IPS-15b (cell line): ENCODE measurements around the gene SMARCB1.

Experiments used
- H3K27me3 ChIP-seq: one replicate; pipeline ENCODE4 v1.6.1; 2013; ENCODE audit warnings: low read length; ENCODE audit not compliant: control insufficient read depth, insufficient read depth
- H3K36me3 ChIP-seq: one replicate; pipeline ENCODE4 v1.6.1; 2013; ENCODE audit warnings: low read length; ENCODE audit not compliant: control insufficient read depth, insufficient read depth
- H3K4me1 ChIP-seq: one replicate; pipeline ENCODE4 v1.6.1; 2013; ENCODE audit warnings: mild to moderate bottlenecking, low read length; ENCODE audit not compliant: control insufficient read depth, insufficient read depth
- H3K4me3 ChIP-seq: one replicate; pipeline ENCODE4 v1.5.1; 2013; ENCODE audit warnings: low read depth, low read length
- H3K9ac ChIP-seq: one replicate; pipeline ENCODE4 v1.6.1; 2013; ENCODE audit warnings: low read depth, mild to moderate bottlenecking, low read length
- H3K9me3 ChIP-seq: one replicate; pipeline ENCODE4 v1.6.1; 2013; ENCODE audit warnings: mild to moderate bottlenecking, low read length; ENCODE audit not compliant: control insufficient read depth, insufficient read depth

The SMARCB1 gene

DNA sequence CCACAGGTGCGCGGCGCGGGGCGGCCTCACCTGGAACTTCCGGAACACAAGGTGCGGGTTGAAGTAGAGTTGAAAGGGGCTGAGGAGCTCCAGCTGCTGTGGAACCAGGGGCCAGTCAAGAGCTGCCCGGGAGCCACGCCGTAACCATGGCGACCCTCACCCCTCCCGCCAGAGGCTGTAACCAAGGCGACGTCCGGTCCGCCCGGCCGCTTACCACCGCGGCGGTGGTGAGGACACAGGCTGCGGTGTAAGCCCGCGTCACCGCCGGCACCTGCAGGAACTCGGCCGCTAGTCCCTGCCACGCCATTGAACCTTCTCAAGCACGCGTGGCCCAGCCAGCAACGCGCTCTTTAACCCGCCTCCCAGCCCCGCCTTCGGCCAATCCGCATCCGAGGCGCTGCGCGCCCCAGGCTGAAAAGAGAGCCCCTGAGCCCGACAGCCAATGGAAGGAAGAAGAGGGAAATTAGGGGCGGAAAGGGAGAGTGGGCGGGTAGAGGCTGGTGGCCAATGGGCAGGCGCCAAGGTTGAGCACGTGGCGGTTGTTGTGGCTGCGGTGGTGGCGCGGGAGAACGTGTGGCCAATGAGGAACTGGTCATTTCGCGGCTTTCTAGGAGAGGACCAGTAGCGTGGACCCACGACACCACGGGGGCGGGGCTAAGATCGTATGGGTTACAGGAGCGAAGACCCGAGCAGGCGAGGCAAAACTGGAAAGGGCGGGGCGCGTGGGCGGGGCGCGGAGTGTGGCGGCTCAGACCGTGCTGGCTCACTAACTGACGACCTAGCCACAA, 52.1 kb downstream of the SMARCB1 start, which contains the start of gene DERL3:
Gene DERL3, minus strand, starts transcription at position 326 of the 788 bp plus-strand sequence. Its CDS starts 19 bp downstream, at position 307.
- H3K27me3 ChIP-seq: peaks cover 12% of the 10 kb centered on the region
- H3K9ac ChIP-seq: peak within 1 kb of the TSS; percentile 24
- peak within 1 kb of the TSS; percentile 85 for H3K4me3 ChIP-seq
- no peaks in the 10 kb centered on the region for H3K9me3 ChIP-seq
- no peaks in the 10 kb centered on the region for H3K4me1 ChIP-seq
- H3K36me3 ChIP-seq: peaks cover 18% of the 10 kb centered on the region

DNA sequence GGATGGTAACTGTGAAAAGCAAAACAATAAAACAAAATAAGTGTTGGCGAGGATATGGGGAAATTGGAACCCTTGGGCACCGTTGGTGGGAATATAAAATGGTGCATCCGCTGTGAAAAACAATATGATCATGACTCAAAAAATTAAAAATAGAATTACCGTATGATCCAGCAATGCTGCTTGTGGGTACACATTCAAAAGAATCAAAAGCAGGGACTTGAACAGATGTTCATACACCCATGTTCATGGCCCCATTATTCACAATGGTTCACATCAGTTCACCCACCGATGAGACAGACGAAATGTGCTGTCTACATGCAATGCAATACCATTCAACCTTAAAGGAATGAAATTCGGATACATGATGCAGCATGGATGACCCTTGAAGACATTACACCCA, 53.3 kb downstream of the SMARCB1 start:
- Histone ChIP-seq H3K4me3 (no peak overlapping the region), H3K9ac (no peak overlapping the region), H3K9me3 (no peaks in the 10 kb centered on the region), H3K36me3 (peaks cover 9% of the 10 kb centered on the region), H3K27me3 (peaks cover 12% of the 10 kb centered on the region), H3K4me1 (no peaks in the 10 kb centered on the region)

DNA sequence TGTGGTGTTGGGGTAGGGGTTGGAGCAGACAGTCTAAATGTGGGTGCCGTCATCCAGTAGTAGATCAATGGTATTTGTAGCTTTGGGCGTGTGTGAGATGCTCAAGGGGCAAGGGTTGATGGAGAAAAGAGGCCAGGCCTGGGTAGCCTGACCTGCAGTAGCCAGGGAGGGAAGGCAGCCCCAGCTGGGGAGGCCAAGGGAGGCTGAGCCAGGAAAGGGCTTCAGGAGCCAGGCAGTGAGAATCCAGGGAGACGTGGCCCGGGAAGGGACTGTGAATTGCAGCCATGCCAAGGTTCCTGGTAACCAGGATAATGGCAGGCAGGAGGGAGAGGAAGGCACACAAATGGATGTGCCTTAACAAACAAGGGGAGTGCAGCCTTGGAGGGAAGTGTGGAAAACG, 54.5 kb downstream of the SMARCB1 start:
- peaks cover 12% of the 10 kb centered on the region for H3K27me3 ChIP-seq
- no peak overlapping the region for H3K9ac ChIP-seq
- H3K9me3 ChIP-seq: no peaks in the 10 kb centered on the region
- no peaks in the 10 kb centered on the region for H3K36me3 ChIP-seq
- H3K4me3 ChIP-seq: no peak overlapping the region
- peaks cover 3% of the 10 kb centered on the region for H3K4me1 ChIP-seq

DNA sequence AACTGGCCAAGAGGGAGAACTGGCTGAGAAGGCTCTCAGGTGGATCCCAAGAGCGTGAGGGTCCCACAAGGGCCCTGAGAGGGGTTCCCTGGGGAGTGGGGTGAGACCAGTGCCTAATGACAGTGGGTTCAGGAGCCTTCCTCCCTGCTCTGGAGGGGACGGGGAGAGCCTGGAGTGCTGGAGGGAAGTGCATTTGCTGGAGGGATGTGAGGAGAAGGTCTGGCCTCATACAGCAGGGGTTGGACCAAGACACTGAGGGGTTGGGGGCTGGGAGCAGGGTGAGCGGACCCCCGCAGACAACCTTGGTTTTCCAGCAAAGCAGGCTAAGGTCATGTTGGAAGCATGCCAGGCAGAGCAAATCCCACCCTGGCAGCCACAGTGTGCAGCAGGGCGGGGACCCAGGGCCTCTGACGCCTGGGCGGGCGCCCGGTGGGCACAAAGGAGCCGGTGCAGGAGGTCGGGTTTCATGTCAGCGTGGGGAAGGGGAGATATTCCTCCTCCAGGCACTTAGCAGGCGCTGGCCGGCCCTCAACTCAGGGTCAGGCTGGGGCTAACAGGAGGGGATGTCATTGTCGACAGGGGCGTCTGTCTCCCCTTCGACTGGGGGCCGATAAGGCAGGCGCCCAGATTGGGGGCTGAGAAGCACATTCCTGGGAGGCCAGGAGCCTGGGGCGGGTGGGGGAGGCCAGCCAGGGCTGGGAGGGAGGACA, 55.1 kb downstream of the SMARCB1 start:
- Histone ChIP-seq H3K9me3 (no peaks in the 10 kb centered on the region), H3K27me3 (peaks cover 12% of the 10 kb centered on the region), H3K4me3 (no peak overlapping the region), H3K36me3 (no peaks in the 10 kb centered on the region), H3K4me1 (peaks cover 3% of the 10 kb centered on the region), H3K9ac (no peak overlapping the region)

DNA sequence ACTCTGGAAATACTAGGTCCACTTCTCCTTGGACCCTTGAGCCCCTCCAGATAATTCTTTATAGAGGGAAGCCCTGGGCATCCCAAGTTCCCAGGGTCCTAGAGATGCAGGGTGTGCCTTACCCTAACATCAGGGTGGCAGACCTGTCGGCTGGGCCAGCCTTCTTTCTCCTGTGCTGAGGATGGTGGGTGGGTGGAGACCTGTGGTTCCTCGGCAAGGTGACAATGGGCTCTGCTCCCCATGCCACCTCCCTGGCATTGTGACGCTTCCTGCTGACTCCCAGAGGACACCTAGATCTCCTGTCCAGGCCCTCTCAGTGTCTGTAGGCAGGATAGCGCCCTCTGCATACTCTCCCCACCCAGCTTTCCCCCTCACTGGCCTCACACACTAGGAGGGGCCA, 55.8 kb downstream of the SMARCB1 start:
- Histone ChIP-seq H3K4me3 (no peak overlapping the region), H3K9ac (no peak overlapping the region), H3K36me3 (no peaks in the 10 kb centered on the region), H3K27me3 (peaks cover 12% of the 10 kb centered on the region), H3K9me3 (no peaks in the 10 kb centered on the region), H3K4me1 (peaks cover 3% of the 10 kb centered on the region)

DNA sequence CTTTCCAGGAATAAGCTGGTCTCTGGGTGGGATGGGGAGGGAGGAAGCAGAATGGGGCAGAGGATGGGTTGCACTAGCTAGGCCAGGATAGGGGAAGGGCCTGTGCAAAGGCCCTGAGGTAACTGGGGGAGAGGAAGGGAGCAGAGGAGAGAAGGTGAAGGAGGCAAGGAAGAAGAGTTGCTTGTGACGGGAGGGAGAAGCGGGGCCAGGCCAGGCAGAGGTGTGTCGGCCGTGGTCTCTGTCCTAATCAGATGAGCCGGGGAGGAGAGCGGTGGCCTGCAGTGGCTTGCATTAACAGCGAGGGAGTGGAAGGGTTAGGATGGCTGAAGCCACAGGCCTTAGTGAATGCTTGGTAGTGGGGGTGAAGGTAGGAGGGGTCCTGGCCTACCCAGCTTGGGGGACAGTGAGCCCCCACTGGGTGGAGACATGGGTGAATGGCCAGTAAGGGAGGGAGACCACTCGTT, 58.0 kb downstream of the SMARCB1 start:
- H3K9me3 ChIP-seq: no peaks in the 10 kb centered on the region
- no peaks in the 10 kb centered on the region for H3K36me3 ChIP-seq
- H3K9ac ChIP-seq: no peak overlapping the region
- peaks cover 15% of the 10 kb centered on the region for H3K27me3 ChIP-seq
- H3K4me1 ChIP-seq: peaks cover 6% of the 10 kb centered on the region
- no peak overlapping the region for H3K4me3 ChIP-seq

DNA sequence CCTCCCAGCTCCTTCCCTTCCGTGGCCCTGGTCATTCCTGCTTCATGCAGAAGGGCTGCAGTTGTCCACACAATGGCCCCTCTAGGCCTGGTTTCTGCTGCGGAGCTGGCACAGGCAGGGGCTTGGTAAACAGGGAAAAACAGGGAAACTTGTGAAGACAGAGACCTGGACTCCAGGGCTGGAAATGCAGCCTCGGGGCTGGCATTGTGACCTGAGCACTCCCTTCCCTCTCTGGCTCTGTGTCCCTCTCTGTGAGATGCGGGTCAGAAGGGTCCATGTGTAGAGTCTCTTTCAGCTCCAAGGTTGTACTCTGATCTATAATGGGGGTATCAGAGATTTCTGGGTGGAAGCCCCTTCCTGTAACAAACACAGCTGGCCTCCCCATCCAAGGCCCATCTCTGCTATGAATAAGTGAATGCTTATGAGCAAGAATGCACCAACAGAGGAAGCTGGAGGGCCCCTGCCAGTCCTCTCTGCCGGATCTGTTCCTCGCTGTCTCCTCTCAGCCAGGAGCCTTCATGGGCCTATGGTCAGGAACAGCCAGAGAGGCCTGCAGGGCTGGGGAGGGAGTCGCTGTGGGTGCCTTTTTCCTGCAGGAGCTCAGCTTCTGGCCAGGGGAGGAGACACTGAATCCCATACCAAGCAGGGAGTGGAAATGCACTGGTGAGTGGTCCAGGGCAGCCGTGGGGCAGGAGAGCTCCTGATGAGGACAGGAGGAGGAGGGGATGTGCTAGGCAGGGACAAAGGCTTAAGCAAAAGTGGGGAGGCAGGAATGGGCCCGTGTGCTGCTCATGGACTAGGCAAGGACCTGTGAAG, 58.7 kb downstream of the SMARCB1 start:
- Histone ChIP-seq H3K9ac (no peak overlapping the region), H3K4me1 (peaks cover 6% of the 10 kb centered on the region), H3K27me3 (peaks cover 13% of the 10 kb centered on the region), H3K4me3 (no peak overlapping the region), H3K9me3 (no peaks in the 10 kb centered on the region), H3K36me3 (no peaks in the 10 kb centered on the region)

DNA sequence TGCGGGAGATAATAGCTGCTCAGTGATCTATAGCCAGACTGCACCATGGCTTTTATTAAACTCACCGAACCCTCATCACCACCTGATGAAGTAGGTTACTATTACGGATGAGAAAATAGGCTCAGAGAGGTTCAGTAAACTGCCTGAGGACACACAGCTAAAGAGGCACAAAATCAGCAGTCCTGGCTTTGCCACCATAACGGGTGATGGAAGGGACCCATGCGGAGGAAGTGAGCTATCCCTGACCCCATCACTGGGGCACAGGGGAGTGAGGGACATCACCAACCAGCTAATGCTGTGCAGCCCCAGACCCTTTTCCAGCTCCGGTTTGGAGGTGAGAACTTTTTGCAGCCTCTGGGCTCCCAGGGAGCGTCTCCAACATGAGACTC, 59.3 kb downstream of the SMARCB1 start:
- H3K4me1 ChIP-seq: peaks cover 6% of the 10 kb centered on the region
- no peaks in the 10 kb centered on the region for H3K9me3 ChIP-seq
- H3K36me3 ChIP-seq: no peaks in the 10 kb centered on the region
- H3K4me3 ChIP-seq: no peak overlapping the region
- peaks cover 12% of the 10 kb centered on the region for H3K27me3 ChIP-seq
- H3K9ac ChIP-seq: no peak overlapping the region

DNA sequence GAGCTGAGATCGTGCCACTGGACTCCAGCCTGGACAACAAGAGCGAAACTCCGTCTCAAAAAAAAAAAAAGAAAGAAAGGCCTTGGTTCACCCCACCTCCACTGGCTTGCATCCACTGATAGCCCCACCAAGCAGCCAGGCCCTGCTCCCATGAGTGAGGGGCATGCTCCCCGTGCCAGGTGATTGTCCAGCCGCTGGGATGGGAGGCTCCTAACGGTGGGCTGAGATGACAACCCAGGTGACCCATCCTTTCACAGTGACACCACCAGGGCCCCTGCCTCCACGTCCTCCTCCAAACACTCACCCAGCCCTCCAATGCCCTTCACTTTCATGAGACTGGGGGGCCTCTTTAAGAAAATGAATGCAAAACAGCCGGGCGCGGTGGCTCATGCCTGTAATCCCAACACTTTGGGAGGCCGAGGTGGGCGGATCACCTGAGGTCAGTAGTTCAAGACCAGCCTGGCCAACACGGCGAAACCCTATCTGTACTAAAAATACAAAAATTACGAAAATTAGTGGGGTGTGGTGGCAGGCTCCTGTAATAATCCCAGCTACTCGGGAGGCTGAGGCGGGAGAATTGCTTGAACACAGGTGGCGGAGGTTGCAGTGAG, 60.6 kb downstream of the SMARCB1 start:
- Histone ChIP-seq H3K4me3 (no peak overlapping the region), H3K36me3 (no peaks in the 10 kb centered on the region), H3K9me3 (no peaks in the 10 kb centered on the region), H3K4me1 (peaks cover 6% of the 10 kb centered on the region), H3K27me3 (peaks cover 6% of the 10 kb centered on the region), H3K9ac (no peak overlapping the region)

DNA sequence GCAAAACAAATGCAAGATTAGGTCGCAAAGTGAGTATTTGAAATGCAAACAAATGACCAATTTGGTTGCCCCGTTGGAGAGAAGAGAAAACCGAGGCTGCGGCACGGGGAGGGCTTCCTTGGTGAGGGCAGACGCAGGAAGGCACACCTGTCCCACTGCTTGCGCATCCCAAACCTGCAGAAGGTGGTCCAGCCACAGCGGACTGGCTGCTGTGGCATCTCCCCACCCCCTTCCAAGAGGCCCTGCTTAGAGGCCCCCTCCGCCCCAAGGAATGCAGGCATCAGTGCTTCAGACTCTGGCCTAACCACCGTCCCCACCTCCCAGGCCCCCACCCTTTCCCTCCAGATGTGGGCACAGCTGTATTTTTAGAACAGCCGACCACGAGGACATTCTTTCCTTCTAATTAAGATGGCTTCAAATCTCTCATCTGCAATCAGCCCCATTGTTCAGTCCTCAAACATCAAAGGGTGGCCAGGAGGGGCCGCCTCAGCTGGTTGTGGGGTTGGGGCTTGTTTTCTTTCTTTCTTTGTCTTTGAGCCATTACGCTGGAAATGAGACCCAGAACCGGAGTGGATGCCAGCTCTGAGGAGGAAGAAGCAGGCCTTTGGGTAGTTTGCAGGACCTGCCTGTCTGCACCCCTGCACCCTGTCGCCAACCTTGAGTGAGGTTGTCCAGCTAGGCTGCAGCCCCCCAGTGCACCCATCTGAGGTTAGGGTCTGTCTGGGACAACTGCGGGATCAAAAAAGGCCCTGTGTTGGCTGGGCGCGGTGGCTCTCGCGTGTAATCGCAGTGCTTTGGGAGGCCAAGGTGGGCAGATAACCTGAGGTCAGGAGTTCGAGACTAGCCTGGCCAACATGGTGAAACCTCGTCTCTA, 61.5 kb downstream of the SMARCB1 start:
- Histone ChIP-seq H3K9me3 (no peaks in the 10 kb centered on the region), H3K9ac (no peak overlapping the region), H3K4me3 (no peak overlapping the region), H3K36me3 (no peaks in the 10 kb centered on the region), H3K27me3 (peaks cover 6% of the 10 kb centered on the region), H3K4me1 (peaks cover 6% of the 10 kb centered on the region)
